ENCODE results near the gene ACVR2B. TPM values are rescaled to one million over a fixed set of nuclear protein-coding genes. Genes with fewer than 3 reads are reported as not detected.

Gene ACVR2B
- total RNA-seq, 2 donors from 2014 or later = 108 to 112 TPM

DNA sequence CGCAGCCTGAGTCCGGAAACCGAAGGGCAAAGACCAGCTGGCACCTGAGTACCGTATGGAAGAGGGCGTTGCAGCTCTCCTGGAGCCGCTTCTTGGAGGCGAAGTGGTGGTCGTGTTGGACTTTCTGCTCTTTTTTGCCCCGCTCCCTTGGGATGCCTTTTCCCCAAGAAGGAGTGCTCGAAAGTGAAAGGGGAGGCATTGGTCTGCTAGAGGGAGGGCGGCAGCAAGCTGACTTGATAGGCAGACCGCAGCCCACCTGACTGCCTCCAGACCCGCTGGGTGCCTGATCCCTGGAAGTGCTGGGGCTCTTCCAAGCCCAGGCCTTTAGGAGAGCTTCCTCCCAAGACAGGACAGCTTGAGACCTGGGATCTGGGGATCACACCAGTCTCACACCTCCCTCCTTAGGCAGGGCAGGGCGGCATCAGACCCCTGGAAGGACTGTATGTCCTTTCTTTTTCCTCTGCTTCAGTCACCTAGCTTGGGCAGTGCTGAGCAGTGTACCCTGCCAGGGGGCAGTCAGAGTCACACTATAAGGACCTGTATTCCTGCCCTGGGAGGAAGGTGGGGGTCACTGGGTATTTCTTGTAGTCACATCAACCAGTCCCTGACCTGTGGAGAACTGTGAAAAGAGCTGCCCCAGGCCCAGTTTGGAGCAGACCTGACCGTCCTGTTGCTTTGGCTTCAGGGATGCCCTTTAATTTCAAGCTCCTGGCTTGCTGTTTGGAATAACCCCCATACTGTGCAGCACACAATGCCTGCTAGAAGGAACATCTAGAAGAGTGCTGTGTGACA lies 2.1 kb downstream of the ACVR2B start:
- Histone ChIP-seq H3K27ac (ENCODE audit: low read depth, low read length) (peak overlapping the region; percentile 98), H3K9ac (ENCODE audit: extremely low read depth, low read length, poor library complexity, severe bottlenecking) (peak overlapping the region; percentile 93), H3K27me3 (ENCODE audit: control insufficient read depth, insufficient read depth, low read length, poor library complexity, severe bottlenecking) (no peaks in the 10 kb centered on the region), H3K4me1 (ENCODE audit: control insufficient read depth, insufficient read depth, low read length) (peaks cover 9% of the 10 kb centered on the region), H3K9me3 (ENCODE audit: control insufficient read depth, low read length) (peaks cover 16% of the 10 kb centered on the region), H3K4me3 (ENCODE audit: low read length) (peak overlapping the region; percentile 83), H3K36me3 (ENCODE audit: control insufficient read depth, insufficient read depth, low read length) (peaks cover 3% of the 10 kb centered on the region)
- peak; percentile 89 for DNase-seq
- H3K9me3 Mint-ChIP-seq = peaks cover 13% of the 10 kb centered on the region
- H3K4me3 Mint-ChIP-seq = peak overlapping the region; percentile 97
- 8 to 26% methylated on average over 3 to 15 of the region's 15 CpGs for WGBS, 2 experiments (ENCODE audit: insufficient coverage in 1 of 2, insufficient read length in 1 of 2)
- H3K27ac Mint-ChIP-seq = peak overlapping the region; percentile 93
- peaks cover 3% of the 10 kb centered on the region for H3K36me3 Mint-ChIP-seq (ENCODE audit: low read depth)
- TF ChIP-seq, protein P1, sequence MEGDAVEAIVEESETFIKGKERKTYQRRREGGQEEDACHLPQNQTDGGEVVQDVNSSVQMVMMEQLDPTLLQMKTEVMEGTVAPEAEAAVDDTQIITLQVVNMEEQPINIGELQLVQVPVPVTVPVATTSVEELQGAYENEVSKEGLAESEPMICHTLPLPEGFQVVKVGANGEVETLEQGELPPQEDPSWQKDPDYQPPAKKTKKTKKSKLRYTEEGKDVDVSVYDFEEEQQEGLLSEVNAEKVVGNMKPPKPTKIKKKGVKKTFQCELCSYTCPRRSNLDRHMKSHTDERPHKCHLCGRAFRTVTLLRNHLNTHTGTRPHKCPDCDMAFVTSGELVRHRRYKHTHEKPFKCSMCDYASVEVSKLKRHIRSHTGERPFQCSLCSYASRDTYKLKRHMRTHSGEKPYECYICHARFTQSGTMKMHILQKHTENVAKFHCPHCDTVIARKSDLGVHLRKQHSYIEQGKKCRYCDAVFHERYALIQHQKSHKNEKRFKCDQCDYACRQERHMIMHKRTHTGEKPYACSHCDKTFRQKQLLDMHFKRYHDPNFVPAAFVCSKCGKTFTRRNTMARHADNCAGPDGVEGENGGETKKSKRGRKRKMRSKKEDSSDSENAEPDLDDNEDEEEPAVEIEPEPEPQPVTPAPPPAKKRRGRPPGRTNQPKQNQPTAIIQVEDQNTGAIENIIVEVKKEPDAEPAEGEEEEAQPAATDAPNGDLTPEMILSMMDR (conservative IDR thresholded peaks at IDR 0.05) = no peak
- H3K27me3 Mint-ChIP-seq (ENCODE audit: insufficient read depth) = peaks cover 2% of the 10 kb centered on the region
- peaks cover 36% of the 10 kb centered on the region for H3K4me1 Mint-ChIP-seq

DNA sequence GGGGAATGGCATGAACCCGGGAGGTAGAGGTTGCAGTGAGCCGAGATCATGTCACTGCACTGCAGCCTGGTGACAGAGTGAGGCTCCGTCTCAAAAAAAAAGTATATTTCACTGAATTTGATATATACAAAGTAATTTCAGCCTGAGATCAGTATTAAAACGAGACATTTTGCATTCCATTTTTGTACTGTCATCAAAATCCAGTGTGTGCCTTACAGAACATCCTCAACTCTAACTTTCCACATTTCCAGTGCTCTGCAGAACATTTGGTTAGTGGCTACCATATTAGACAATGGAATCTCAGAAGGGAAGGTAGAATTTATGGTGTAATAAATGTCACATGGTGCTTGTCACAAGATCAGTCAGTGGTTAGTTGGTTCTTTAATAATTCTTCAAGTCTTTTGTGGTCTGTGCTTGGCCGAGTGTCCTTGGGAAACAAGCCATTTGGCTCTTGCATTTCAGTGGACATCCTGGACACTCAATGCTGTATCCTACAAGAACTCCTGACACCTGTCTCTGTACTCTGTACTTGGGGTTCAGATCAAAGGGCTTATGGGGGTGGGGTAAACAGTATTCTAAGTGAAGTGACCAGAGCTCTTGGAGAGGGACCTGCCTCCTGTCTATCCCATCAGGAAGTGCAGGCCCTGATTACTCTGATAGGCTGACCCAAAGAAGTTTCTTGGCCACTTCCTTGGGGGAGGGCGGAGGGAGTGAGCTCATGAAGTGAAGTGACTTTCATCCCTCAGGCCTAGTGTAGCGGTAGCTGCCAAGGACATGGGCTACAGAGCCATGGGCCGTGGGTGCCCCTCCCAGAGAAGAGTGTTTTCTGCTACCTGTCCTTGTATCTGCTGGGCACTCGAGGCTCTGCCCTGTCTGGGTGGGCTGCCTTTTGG lies 3.7 kb downstream of the ACVR2B start:
- Histone ChIP-seq H3K4me3 (ENCODE audit: low read length) (no peak overlapping the region), H3K27ac (ENCODE audit: low read depth, low read length) (no peak overlapping the region), H3K27me3 (ENCODE audit: control insufficient read depth, insufficient read depth, low read length, poor library complexity, severe bottlenecking) (no peaks in the 10 kb centered on the region), H3K9ac (ENCODE audit: extremely low read depth, low read length, poor library complexity, severe bottlenecking) (no peak overlapping the region), H3K36me3 (ENCODE audit: control insufficient read depth, insufficient read depth, low read length) (peaks cover 3% of the 10 kb centered on the region), H3K9me3 (ENCODE audit: control insufficient read depth, low read length) (peaks cover under 1% of the 10 kb centered on the region), H3K4me1 (ENCODE audit: control insufficient read depth, insufficient read depth, low read length) (peaks cover 9% of the 10 kb centered on the region)
- peaks cover 36% of the 10 kb centered on the region for H3K4me1 Mint-ChIP-seq
- H3K27ac Mint-ChIP-seq = no peak overlapping the region
- H3K27me3 Mint-ChIP-seq (ENCODE audit: insufficient read depth) = no peaks in the 10 kb centered on the region
- no peak overlapping the region for H3K4me3 Mint-ChIP-seq
- peaks cover 2% of the 10 kb centered on the region for H3K9me3 Mint-ChIP-seq
- TF ChIP-seq, protein P1 (conservative IDR thresholded peaks at IDR 0.05) = peak; percentile 26
- peaks cover 2% of the 10 kb centered on the region for H3K36me3 Mint-ChIP-seq (ENCODE audit: low read depth)
- no peak for DNase-seq
- WGBS, 2 experiments (ENCODE audit: insufficient coverage in 1 of 2, insufficient read length in 1 of 2) = 94 to 96% methylated on average over 4 to 9 of the region's 9 CpGs

- H3K36me3 Mint-ChIP-seq (ENCODE audit: low read depth) = peaks cover 4% of the 10 kb centered on the region
- H3K9ac ChIP-seq (ENCODE audit: extremely low read depth, low read length, poor library complexity, severe bottlenecking) = no peak overlapping the region
- peaks cover 9% of the 10 kb centered on the region for H3K4me1 ChIP-seq (ENCODE audit: control insufficient read depth, insufficient read depth, low read length)
- 94 to 95% methylated on average over 7 to 13 of the region's 13 CpGs for WGBS, 2 experiments (ENCODE audit: insufficient coverage in 1 of 2, insufficient read length in 1 of 2)
- H3K27me3 ChIP-seq (ENCODE audit: control insufficient read depth, insufficient read depth, low read length, poor library complexity, severe bottlenecking) = no peaks in the 10 kb centered on the region
- no peak overlapping the region for H3K27ac Mint-ChIP-seq
- no peaks in the 10 kb centered on the region for H3K27me3 Mint-ChIP-seq (ENCODE audit: insufficient read depth)
- TF ChIP-seq, protein P1 (conservative IDR thresholded peaks at IDR 0.05) = no peak
- H3K27ac ChIP-seq (ENCODE audit: low read depth, low read length) = no peak overlapping the region
- no peak overlapping the region for H3K4me3 Mint-ChIP-seq
- no peak for DNase-seq
- peaks cover 2% of the 10 kb centered on the region for H3K9me3 ChIP-seq (ENCODE audit: control insufficient read depth, low read length)
- no peak overlapping the region for H3K4me3 ChIP-seq (ENCODE audit: low read length)
- peaks cover 31% of the 10 kb centered on the region for H3K4me1 Mint-ChIP-seq
- H3K9me3 Mint-ChIP-seq = no peaks in the 10 kb centered on the region
- peaks cover 3% of the 10 kb centered on the region for H3K36me3 ChIP-seq (ENCODE audit: control insufficient read depth, insufficient read depth, low read length)
These were observed 5.3 kb downstream of the ACVR2B start for GRCh38 chr3:38458796-38459498.
